Measurements from ENCODE around the gene OR5C1. TPM values are rescaled to one million over a fixed set of nuclear protein-coding genes. Genes with fewer than 3 reads are reported as not detected.
A peak's percentile ranks its signal among the peaks of the same experiment; 100 is the strongest.

Gene OR5C1
- total and polyA plus RNA-seq, 4 experiments from 2014 or later, result not detected

GRCh38 chr9:122812736-122813135 is 24.0 kb downstream of the OR5C1 start:
- Histone ChIP-seq H3K4me3 (ENCODE audit: low read length in 2 of 2) (no peak overlapping the region), H3K4me1 (ENCODE audit: insufficient read depth, low read length) (peaks cover 27% of the 10 kb centered on the region), H3K27ac (ENCODE audit: low read depth, low read length) (no peak overlapping the region), H3K9me3 (ENCODE audit: control insufficient read depth in 1 of 2, low read length in 2 of 2) (no peaks in the 10 kb centered on the region), H3K27me3 (ENCODE audit: insufficient read depth, low read length) (no peaks in the 10 kb centered on the region), H3K36me3 (ENCODE audit: insufficient read depth, low read length) (no peaks in the 10 kb centered on the region)
- Mint-ChIP-seq H3K27me3 (no peaks in the 10 kb centered on the region), H3K27ac (no peak overlapping the region), H3K4me1 (peaks cover 20 to 41% (median 29%) of the 10 kb centered on the region in 4 donors), H3K36me3 (peaks cover 0 to 9% of the 10 kb centered on the region in 2 donors), H3K4me3 (no peak overlapping the region), H3K9me3 (no peaks in the 10 kb centered on the region)
- no peak for DNase-seq
- intact Hi-C loops (cut with micrococcal nuclease), result loop anchor here (5.0 to 10.0 kb wide), 2 partner anchors 532 to 1265 kb away; no protein-coding TSS in a partner anchor
- ChIA-PET CTCF (ENCODE audit: partially characterized antibody) (interaction anchor here (0.7 to 6.8 kb wide), 5 partner anchors 11 to 714 kb away, joined by 3 to 71 read pairs (median 3); no protein-coding TSS in a partner anchor), POLR2A (ENCODE audit: partially characterized antibody) (no interaction called here)

GRCh38 chr9:122814545-122814944 is 25.8 kb downstream of the OR5C1 start:
- Histone ChIP-seq H3K36me3 (ENCODE audit: insufficient read depth, low read length) (no peaks in the 10 kb centered on the region), H3K4me1 (ENCODE audit: insufficient read depth, low read length) (peaks cover 24% of the 10 kb centered on the region), H3K9me3 (ENCODE audit: control insufficient read depth in 1 of 2, low read length in 2 of 2) (no peaks in the 10 kb centered on the region), H3K27ac (ENCODE audit: low read depth, low read length) (no peak overlapping the region), H3K4me3 (ENCODE audit: low read length in 2 of 2) (no peak overlapping the region), H3K27me3 (ENCODE audit: insufficient read depth, low read length) (no peaks in the 10 kb centered on the region)
- Mint-ChIP-seq H3K27me3 (no peaks in the 10 kb centered on the region), H3K36me3 (peaks cover 1 to 17% of the 10 kb centered on the region in 2 donors), H3K9me3 (no peaks in the 10 kb centered on the region), H3K4me1 (peaks cover 18 to 29% (median 21%) of the 10 kb centered on the region in 4 donors), H3K27ac (peak overlapping the region in 6 of 7 donors; percentile 16 to 90 (median 80)), H3K4me3 (peak overlapping the region in 2 of 8 donors; percentile 29 to 39)
- ChIA-PET CTCF (ENCODE audit: partially characterized antibody) (interaction anchor here (1.1 to 2.2 kb wide), 4 partner anchors 21 to 716 kb away, joined by 3 to 6 read pairs (median 3); no protein-coding TSS in a partner anchor), POLR2A (ENCODE audit: partially characterized antibody) (no interaction called here)
- intact Hi-C loops (cut with micrococcal nuclease), result loop anchor here (5.0 to 10.0 kb wide), 2 partner anchors 530 to 1267 kb away; no protein-coding TSS in a partner anchor
- no peak for DNase-seq

DNA sequence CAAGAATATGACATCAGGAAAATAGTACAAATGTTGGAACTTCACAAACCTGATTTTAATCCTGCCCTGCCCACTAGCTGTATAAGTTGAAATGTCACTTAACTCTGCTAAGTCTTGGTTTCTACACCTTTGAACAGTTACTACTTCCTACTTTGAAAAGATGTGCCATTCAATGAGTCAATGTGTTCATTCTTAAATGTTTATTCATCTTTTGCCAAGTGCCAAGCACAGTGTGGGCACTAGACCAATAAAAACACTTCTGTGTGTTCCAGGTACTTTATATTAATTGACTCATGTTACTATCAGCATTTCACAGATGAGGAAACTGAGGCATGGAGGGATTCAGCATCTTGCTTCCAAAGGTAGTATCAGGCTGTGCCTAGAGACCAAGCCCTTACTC is 26.8 kb downstream of the OR5C1 start:
- Histone ChIP-seq H3K9me3 (ENCODE audit: control insufficient read depth in 1 of 2, low read length in 2 of 2) (no peaks in the 10 kb centered on the region), H3K4me1 (ENCODE audit: insufficient read depth, low read length) (peaks cover 34% of the 10 kb centered on the region), H3K36me3 (ENCODE audit: insufficient read depth, low read length) (no peaks in the 10 kb centered on the region), H3K27ac (ENCODE audit: low read depth, low read length) (peak overlapping the region; percentile 41), H3K4me3 (ENCODE audit: low read length in 2 of 2) (peak overlapping the region in 1 of 2 donors; percentile 18), H3K27me3 (ENCODE audit: insufficient read depth, low read length) (no peaks in the 10 kb centered on the region)
- CTCF ChIA-PET (ENCODE audit: partially characterized antibody), result interaction anchor here (0.6 to 1.6 kb wide), 4 partner anchors 350 to 717 kb away, joined by 3 to 7 read pairs (median 3); no protein-coding TSS in a partner anchor
- Mint-ChIP-seq H3K27me3 (no peaks in the 10 kb centered on the region), H3K4me1 (peaks cover 26 to 39% (median 30%) of the 10 kb centered on the region in 4 donors), H3K4me3 (peak overlapping the region in 7 of 8 donors; percentile 75 to 87 (median 85)), H3K27ac (peak overlapping the region; percentile 90 to 98 (median 94)), H3K9me3 (no peaks in the 10 kb centered on the region), H3K36me3 (peaks cover 11 to 27% of the 10 kb centered on the region in 2 donors)
- POLR2A ChIA-PET (ENCODE audit: partially characterized antibody), result interaction anchor here (1.6 to 5.5 kb wide), 2 partner anchors 12 to 20 kb away, joined by 6 to 51 read pairs; partner anchors contain the start of gene PDCL
- DNase-seq, result no peak
- intact Hi-C loops (cut with micrococcal nuclease), result loop anchor here (5.0 to 10.0 kb wide), 2 partner anchors 177 to 529 kb away; no protein-coding TSS in a partner anchor

- Mint-ChIP-seq H3K27me3 (no peaks in the 10 kb centered on the region), H3K4me3 (peak overlapping the region; percentile 75 to 87 (median 84)), H3K36me3 (peaks cover 16 to 30% of the 10 kb centered on the region in 2 donors), H3K27ac (peak overlapping the region; percentile 90 to 98 (median 94)), H3K4me1 (peaks cover 29 to 44% (median 35%) of the 10 kb centered on the region in 4 donors), H3K9me3 (no peaks in the 10 kb centered on the region)
- Histone ChIP-seq H3K4me3 (ENCODE audit: low read length in 2 of 2) (peak overlapping the region; percentile 1 to 18), H3K36me3 (ENCODE audit: insufficient read depth, low read length) (no peaks in the 10 kb centered on the region), H3K27me3 (ENCODE audit: insufficient read depth, low read length) (no peaks in the 10 kb centered on the region), H3K9me3 (ENCODE audit: control insufficient read depth in 1 of 2, low read length in 2 of 2) (no peaks in the 10 kb centered on the region), H3K27ac (ENCODE audit: low read depth, low read length) (peak overlapping the region; percentile 41), H3K4me1 (ENCODE audit: insufficient read depth, low read length) (peaks cover 42% of the 10 kb centered on the region)
- intact Hi-C loops (cut with micrococcal nuclease), result loop anchor here (5.0 to 10.0 kb wide), 2 partner anchors 176 to 528 kb away; no protein-coding TSS in a partner anchor
- ChIA-PET CTCF (ENCODE audit: partially characterized antibody) (interaction anchor here (0.6 to 1.3 kb wide), 4 partner anchors 12 to 718 kb away, joined by 3 to 7 read pairs (median 4); partner anchors contain the start of gene PDCL), POLR2A (ENCODE audit: partially characterized antibody) (interaction anchor here (1.1 to 5.5 kb wide), 4 partner anchors 11 to 129 kb away, joined by 3 to 51 read pairs (median 4); partner anchors contain the start of genes PDCL and RC3H2)
- peak; percentile 35 to 66 (median 45) for DNase-seq
Observed at GRCh38 chr9:122816163-122816867, 27.6 kb downstream of the OR5C1 start.

GRCh38 chr9:122819326-122819725 is 30.6 kb downstream of the OR5C1 start:
- H3K4me1 ChIP-seq (ENCODE audit: insufficient read depth, low read length), result peaks cover 53% of the 10 kb centered on the region
- no peaks in the 10 kb centered on the region for H3K27me3 Mint-ChIP-seq
- H3K27ac Mint-ChIP-seq, result peak overlapping the region; percentile 47 to 86 (median 66)
- POLR2A ChIA-PET (ENCODE audit: partially characterized antibody), result interaction anchor here (2.2 to 5.5 kb wide), 2 partner anchors 8 to 85 kb away, joined by 5 to 51 read pairs; partner anchors contain the start of genes PDCL and RC3H2
- no peak overlapping the region for H3K4me3 ChIP-seq (ENCODE audit: low read length in 2 of 2)
- peaks cover 27 to 55% of the 10 kb centered on the region in 2 donors for H3K36me3 Mint-ChIP-seq
- H3K9me3 ChIP-seq (ENCODE audit: control insufficient read depth in 1 of 2, low read length in 2 of 2), result no peaks in the 10 kb centered on the region
- DNase-seq, result no peak
- peaks cover 39 to 60% (median 53%) of the 10 kb centered on the region in 4 donors for H3K4me1 Mint-ChIP-seq
- peaks cover 16% of the 10 kb centered on the region for H3K36me3 ChIP-seq (ENCODE audit: insufficient read depth, low read length)
- peak overlapping the region in 4 of 8 donors; percentile 8 to 20 (median 11) for H3K4me3 Mint-ChIP-seq
- no peak overlapping the region for H3K27ac ChIP-seq (ENCODE audit: low read depth, low read length)
- H3K9me3 Mint-ChIP-seq, result no peaks in the 10 kb centered on the region
- intact Hi-C loops (cut with micrococcal nuclease), result loop anchor here (5.0 to 10.0 kb wide), 2 partner anchors 173 to 525 kb away; no protein-coding TSS in a partner anchor
- H3K27me3 ChIP-seq (ENCODE audit: insufficient read depth, low read length), result no peaks in the 10 kb centered on the region
- CTCF ChIA-PET (ENCODE audit: partially characterized antibody), result interaction anchor here (1.2 to 3.1 kb wide), 4 partner anchors 9 to 354 kb away, joined by 3 to 9 read pairs (median 6); no protein-coding TSS in a partner anchor

DNA sequence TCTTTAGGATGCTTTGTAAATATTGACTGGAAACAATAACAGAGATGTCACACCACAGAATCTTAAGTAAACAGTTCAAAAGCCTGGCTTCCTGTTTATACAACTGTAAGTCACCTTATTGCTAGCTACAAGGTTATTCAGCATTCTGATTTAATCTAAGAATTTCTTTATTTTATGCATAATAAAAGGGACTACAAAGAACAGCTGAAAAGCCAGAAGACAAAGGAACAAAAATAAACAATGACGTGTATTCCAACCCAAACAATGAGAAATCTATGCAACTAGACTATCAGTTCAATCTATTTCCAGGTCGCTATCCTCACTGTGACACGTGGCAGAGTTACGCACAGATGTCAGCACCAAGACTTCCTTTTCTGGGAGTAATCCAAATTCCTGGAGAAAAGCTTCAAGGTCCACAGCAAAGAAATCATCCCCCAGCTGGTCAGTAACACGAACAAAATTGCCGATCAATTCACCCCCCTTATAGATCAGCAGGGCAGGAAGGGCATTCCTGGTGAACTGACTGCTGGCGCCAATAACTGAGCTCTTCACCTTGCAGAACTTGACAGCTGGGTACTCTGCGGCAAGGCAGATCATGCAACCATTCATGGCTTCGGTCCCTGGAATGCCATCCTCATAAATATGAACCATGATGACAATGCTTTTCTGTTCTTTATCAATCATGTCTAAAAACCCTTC is 31.2 kb downstream of the OR5C1 start:
- H3K4me3 ChIP-seq (ENCODE audit: low read length in 2 of 2), result no peak overlapping the region
- no peak overlapping the region for H3K27ac ChIP-seq (ENCODE audit: low read depth, low read length)
- peak overlapping the region in 4 of 8 donors; percentile 7 to 32 (median 14) for H3K4me3 Mint-ChIP-seq
- CTCF ChIA-PET (ENCODE audit: partially characterized antibody), result interaction anchor here (0.6 to 3.1 kb wide), 6 partner anchors 8 to 721 kb away, joined by 3 to 9 read pairs (median 4); partner anchors contain the start of gene PDCL
- peaks cover 42 to 66% (median 55%) of the 10 kb centered on the region in 4 donors for H3K4me1 Mint-ChIP-seq
- no peaks in the 10 kb centered on the region for H3K27me3 ChIP-seq (ENCODE audit: insufficient read depth, low read length)
- peak overlapping the region; percentile 57 to 86 (median 77) for H3K27ac Mint-ChIP-seq
- peaks cover 16% of the 10 kb centered on the region for H3K36me3 ChIP-seq (ENCODE audit: insufficient read depth, low read length)
- intact Hi-C loops (cut with micrococcal nuclease), result loop anchor here (5.0 to 10.0 kb wide), 3 partner anchors 172 to 555 kb away; partner anchors contain the start of genes MRRF and RBM18
- DNase-seq, result peak in 1 of 5 donors; percentile 13
- no peaks in the 10 kb centered on the region for H3K27me3 Mint-ChIP-seq
- peaks cover 27 to 60% of the 10 kb centered on the region in 2 donors for H3K36me3 Mint-ChIP-seq
- POLR2A ChIA-PET (ENCODE audit: partially characterized antibody), result interaction anchor here (0.6 to 5.5 kb wide), 3 partner anchors 8 to 85 kb away, joined by 5 to 51 read pairs (median 5); partner anchors contain the start of genes PDCL and RC3H2
- no peaks in the 10 kb centered on the region for H3K9me3 ChIP-seq (ENCODE audit: control insufficient read depth in 1 of 2, low read length in 2 of 2)
- H3K9me3 Mint-ChIP-seq, result no peaks in the 10 kb centered on the region
- H3K4me1 ChIP-seq (ENCODE audit: insufficient read depth, low read length), result peaks cover 59% of the 10 kb centered on the region
